IPS DF 19.7 (cell line): ENCODE data around the gene P2RX4.
"Not testable (repeated sequence)": the region's sequence is repeated elsewhere in the genome, so short reads cannot be mapped to it uniquely, and the experiment has no call there.

Source experiments
- DNase-seq: peaks from one replicate; pipeline ENCODE4 v3.0.0-alpha.2; 2013; ENCODE audit warnings: low read depth, low spot score

P2RX4 gene

GRCh38 chr12:121222847-121223246 is 12.9 kb downstream of the P2RX4 start:
- DNase-seq = no peak

- DNase-seq = no peak
These were observed 13.7 kb downstream of the P2RX4 start for GRCh38 chr12:121223292-121224285.

- no peak for DNase-seq
These were observed 14.7 kb downstream of the P2RX4 start for GRCh38 chr12:121224591-121224990.

GRCh38 chr12:121226399-121226798 is 16.5 kb downstream of the P2RX4 start:
- no peak for DNase-seq

- not testable (repeated sequence) for DNase-seq
These were observed 16.9 kb downstream of the P2RX4 start for GRCh38 chr12:121226871-121227270.

GRCh38 chr12:121227294-121227693 is 17.4 kb downstream of the P2RX4 start:
- no peak for DNase-seq

GRCh38 chr12:121228919-121229665 is 19.2 kb downstream of the P2RX4 start:
- no peak for DNase-seq

GRCh38 chr12:121229826-121230537 is 20.1 kb downstream of the P2RX4 start:
- DNase-seq = not testable (repeated sequence)

- no peak for DNase-seq
These were observed 20.6 kb downstream of the P2RX4 start for GRCh38 chr12:121230538-121230907.

- no peak for DNase-seq
These were observed 22.2 kb downstream of the P2RX4 start for GRCh38 chr12:121232163-121232562.

- DNase-seq = no peak
These were observed 23.2 kb downstream of the P2RX4 start for GRCh38 chr12:121232977-121233627.

GRCh38 chr12:121233628-121234020 is 23.7 kb downstream of the P2RX4 start:
- no peak for DNase-seq

- DNase-seq = no peak
These were observed 26.8 kb downstream of the P2RX4 start for GRCh38 chr12:121236776-121237175.

- no peak for DNase-seq
These were observed 27.5 kb downstream of the P2RX4 start for GRCh38 chr12:121237415-121237814.

GRCh38 chr12:121238086-121238485 is 28.2 kb downstream of the P2RX4 start:
- no peak for DNase-seq

- DNase-seq = no peak
These were observed 28.8 kb downstream of the P2RX4 start for GRCh38 chr12:121238604-121239350.

GRCh38 chr12:121239351-121240061 is 29.6 kb downstream of the P2RX4 start:
- DNase-seq = no peak

- DNase-seq = no peak
These were observed 30.1 kb downstream of the P2RX4 start for GRCh38 chr12:121240062-121240420.

GRCh38 chr12:121240484-121241101 is 30.7 kb downstream of the P2RX4 start:
- no peak for DNase-seq
